ENCODE results near the gene AGBL1.

AGBL1 gene

DNA sequence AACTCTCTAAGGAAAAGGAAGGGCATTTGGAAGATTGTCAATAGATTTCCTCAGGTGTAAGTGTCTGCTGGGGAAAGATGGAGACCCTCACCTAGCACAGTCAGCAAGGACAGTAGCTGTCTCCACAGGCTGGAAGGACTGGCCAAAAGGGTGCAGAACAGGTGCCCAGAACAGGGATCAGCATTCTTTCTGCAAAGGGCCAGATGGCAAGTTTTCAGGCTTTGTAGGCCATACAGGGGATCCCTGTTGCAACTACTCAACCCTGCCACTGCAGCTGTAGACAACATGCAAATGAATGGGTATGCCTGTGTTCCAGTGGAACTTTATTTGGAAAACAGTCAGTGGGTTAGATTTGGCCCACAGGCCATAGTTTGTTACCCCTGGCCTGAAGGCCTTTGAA lies 8.1 kb downstream of the AGBL1 start:
- no peak for TF ChIP-seq TEAD4 (IDR thresholded peaks at IDR 0.05)
- TF ChIP-seq CEBPB (IDR thresholded peaks at IDR 0.05) = no peak
- no peak for TF ChIP-seq FOXM1 (IDR thresholded peaks at IDR 0.05; ENCODE audit: borderline replicate concordance, low read depth)
- TF ChIP-seq CREB1 (IDR thresholded peaks at IDR 0.05; ENCODE audit: low read depth) = no peak
- no peak for TF ChIP-seq MAX (IDR thresholded peaks at IDR 0.05)
- TF ChIP-seq, protein P1, sequence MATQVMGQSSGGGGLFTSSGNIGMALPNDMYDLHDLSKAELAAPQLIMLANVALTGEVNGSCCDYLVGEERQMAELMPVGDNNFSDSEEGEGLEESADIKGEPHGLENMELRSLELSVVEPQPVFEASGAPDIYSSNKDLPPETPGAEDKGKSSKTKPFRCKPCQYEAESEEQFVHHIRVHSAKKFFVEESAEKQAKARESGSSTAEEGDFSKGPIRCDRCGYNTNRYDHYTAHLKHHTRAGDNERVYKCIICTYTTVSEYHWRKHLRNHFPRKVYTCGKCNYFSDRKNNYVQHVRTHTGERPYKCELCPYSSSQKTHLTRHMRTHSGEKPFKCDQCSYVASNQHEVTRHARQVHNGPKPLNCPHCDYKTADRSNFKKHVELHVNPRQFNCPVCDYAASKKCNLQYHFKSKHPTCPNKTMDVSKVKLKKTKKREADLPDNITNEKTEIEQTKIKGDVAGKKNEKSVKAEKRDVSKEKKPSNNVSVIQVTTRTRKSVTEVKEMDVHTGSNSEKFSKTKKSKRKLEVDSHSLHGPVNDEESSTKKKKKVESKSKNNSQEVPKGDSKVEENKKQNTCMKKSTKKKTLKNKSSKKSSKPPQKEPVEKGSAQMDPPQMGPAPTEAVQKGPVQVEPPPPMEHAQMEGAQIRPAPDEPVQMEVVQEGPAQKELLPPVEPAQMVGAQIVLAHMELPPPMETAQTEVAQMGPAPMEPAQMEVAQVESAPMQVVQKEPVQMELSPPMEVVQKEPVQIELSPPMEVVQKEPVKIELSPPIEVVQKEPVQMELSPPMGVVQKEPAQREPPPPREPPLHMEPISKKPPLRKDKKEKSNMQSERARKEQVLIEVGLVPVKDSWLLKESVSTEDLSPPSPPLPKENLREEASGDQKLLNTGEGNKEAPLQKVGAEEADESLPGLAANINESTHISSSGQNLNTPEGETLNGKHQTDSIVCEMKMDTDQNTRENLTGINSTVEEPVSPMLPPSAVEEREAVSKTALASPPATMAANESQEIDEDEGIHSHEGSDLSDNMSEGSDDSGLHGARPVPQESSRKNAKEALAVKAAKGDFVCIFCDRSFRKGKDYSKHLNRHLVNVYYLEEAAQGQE (IDR thresholded peaks at IDR 0.05; ENCODE audit: low read depth) = no peak
- TF ChIP-seq TAF1 (IDR thresholded peaks at IDR 0.05; ENCODE audit: low read depth) = no peak
- TF ChIP-seq EP300 (IDR thresholded peaks at IDR 0.05; ENCODE audit: borderline replicate concordance) = no peak
- TF ChIP-seq YY1 (IDR thresholded peaks at IDR 0.05; ENCODE audit: low read depth) = no peak
- TF ChIP-seq RAD21 (IDR thresholded peaks at IDR 0.05; ENCODE audit: low read depth) = no peak
- TF ChIP-seq TCF12 (IDR thresholded peaks at IDR 0.05; ENCODE audit: low read depth) = no peak
- TF ChIP-seq ZBTB7A (IDR thresholded peaks at IDR 0.05; ENCODE audit: low read depth) = no peak
- TF ChIP-seq EGR1 (IDR thresholded peaks at IDR 0.05) = no peak
- TF ChIP-seq, protein P2, sequence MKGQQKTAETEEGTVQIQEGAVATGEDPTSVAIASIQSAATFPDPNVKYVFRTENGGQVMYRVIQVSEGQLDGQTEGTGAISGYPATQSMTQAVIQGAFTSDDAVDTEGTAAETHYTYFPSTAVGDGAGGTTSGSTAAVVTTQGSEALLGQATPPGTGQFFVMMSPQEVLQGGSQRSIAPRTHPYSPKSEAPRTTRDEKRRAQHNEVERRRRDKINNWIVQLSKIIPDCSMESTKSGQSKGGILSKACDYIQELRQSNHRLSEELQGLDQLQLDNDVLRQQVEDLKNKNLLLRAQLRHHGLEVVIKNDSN (IDR thresholded peaks at IDR 0.05) = no peak
- no peak for TF ChIP-seq NFIC (IDR thresholded peaks at IDR 0.05)

GRCh38 chr15:86089422-86089821 lies 9.8 kb downstream of the AGBL1 start:
- TF ChIP-seq RAD21 (IDR thresholded peaks at IDR 0.05; ENCODE audit: low read depth) (no peak), CEBPB (IDR thresholded peaks at IDR 0.05) (no peak), FOXM1 (IDR thresholded peaks at IDR 0.05; ENCODE audit: borderline replicate concordance, low read depth) (no peak), TAF1 (IDR thresholded peaks at IDR 0.05; ENCODE audit: low read depth) (no peak), EGR1 (IDR thresholded peaks at IDR 0.05) (no peak), CREB1 (IDR thresholded peaks at IDR 0.05; ENCODE audit: low read depth) (no peak), MAX (IDR thresholded peaks at IDR 0.05) (no peak), NFIC (IDR thresholded peaks at IDR 0.05) (no peak), ZBTB7A (IDR thresholded peaks at IDR 0.05; ENCODE audit: low read depth) (no peak), EP300 (IDR thresholded peaks at IDR 0.05; ENCODE audit: borderline replicate concordance) (no peak), TCF12 (IDR thresholded peaks at IDR 0.05; ENCODE audit: low read depth) (no peak), TEAD4 (IDR thresholded peaks at IDR 0.05) (no peak), YY1 (IDR thresholded peaks at IDR 0.05; ENCODE audit: low read depth) (no peak)
- TF ChIP-seq, protein P1 (IDR thresholded peaks at IDR 0.05; ENCODE audit: low read depth) = no peak
- TF ChIP-seq, protein P2 (IDR thresholded peaks at IDR 0.05) = no peak

DNA sequence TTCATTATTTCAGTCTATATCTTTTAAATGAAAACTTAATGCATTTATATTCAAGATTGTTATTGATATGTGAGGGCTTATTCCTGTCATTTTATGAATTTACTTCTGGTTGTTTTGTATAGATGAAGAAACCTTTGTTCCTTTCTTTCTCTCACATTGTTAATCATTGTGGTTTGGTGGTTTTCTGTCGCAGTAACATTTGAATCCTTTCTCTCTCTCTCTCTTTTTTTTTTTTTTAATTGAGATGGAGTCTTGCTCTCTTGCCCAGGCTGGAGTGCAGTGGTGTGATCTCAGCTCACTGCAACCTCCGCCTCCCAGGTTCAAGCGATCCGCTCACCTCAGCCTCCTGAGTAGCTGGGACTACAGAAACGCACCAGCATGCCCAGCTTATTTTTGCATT lies 22.1 kb downstream of the AGBL1 start:
- TF ChIP-seq, protein P2 (IDR thresholded peaks at IDR 0.05) = no peak
- TF ChIP-seq YY1 (IDR thresholded peaks at IDR 0.05; ENCODE audit: low read depth) (no peak), EGR1 (IDR thresholded peaks at IDR 0.05) (no peak), NFIC (IDR thresholded peaks at IDR 0.05) (no peak), RAD21 (IDR thresholded peaks at IDR 0.05; ENCODE audit: low read depth) (no peak), CEBPB (IDR thresholded peaks at IDR 0.05) (no peak), TEAD4 (IDR thresholded peaks at IDR 0.05) (no peak), MAX (IDR thresholded peaks at IDR 0.05) (no peak), ZBTB7A (IDR thresholded peaks at IDR 0.05; ENCODE audit: low read depth) (no peak), EP300 (IDR thresholded peaks at IDR 0.05; ENCODE audit: borderline replicate concordance) (no peak), TCF12 (IDR thresholded peaks at IDR 0.05; ENCODE audit: low read depth) (no peak), FOXM1 (IDR thresholded peaks at IDR 0.05; ENCODE audit: borderline replicate concordance, low read depth) (no peak), CREB1 (IDR thresholded peaks at IDR 0.05; ENCODE audit: low read depth) (no peak), TAF1 (IDR thresholded peaks at IDR 0.05; ENCODE audit: low read depth) (no peak)
- TF ChIP-seq, protein P1 (IDR thresholded peaks at IDR 0.05; ENCODE audit: low read depth) = no peak

Measured in Ishikawa (cell line).